A549 (cell line): ENCODE data around the gene MX2. TPM values are rescaled to one million over a fixed set of nuclear protein-coding genes. Genes with fewer than 3 reads are reported as not detected.

ENCODE experiments used
- ATAC-seq, 2 experiments: fragments of 200-7000 bp in 1 of 2; fragments of >200 bp in 1 of 2; cut with Nextera tagmentation in 1 of 2; cut with Tn5 transposase in 1 of 2; 3 replicates each; pipeline versions ENCODE4 v1.8.0 to v1.9.1; 2018 to 2020; ENCODE audit warnings: mild to moderate bottlenecking in 1 of 2, moderate library complexity in 1 of 2
- CTCF ChIA-PET: fragments of 300-600 bp; sonication (Branson Sonifier 250); formaldehyde crosslinking; extraction: SDS; loops from one replicate; lab custom pipeline; 2021; ENCODE audit warnings: antibody characterized with exemption, inconsistent platforms; lab: Yijun Ruan, JAX
- POLR2A ChIA-PET: fragments of 350-600 bp; formaldehyde crosslinking; extraction: SDS; loops from one replicate; lab custom pipeline; 2021; ENCODE audit warnings: antibody characterized with exemption, inconsistent platforms; lab: Yijun Ruan, JAX
- DNase-seq, 2 experiments: peaks; one replicate each; pipeline versions ENCODE4 v3.0.0 to v3.0.0-alpha.2; 2011 to 2016; ENCODE audit warnings: low read depth in 1 of 2, low spot score in 1 of 2
- FAIRE-seq: peaks from 2 replicates; lab custom pipeline; 2011; peaks lifted over from hg19 to GRCh38; lab: Jason Lieb, UNC
- H3K27ac ChIP-seq, 2 experiments: fragments of >200 bp; sonication (Bioruptor Twin); formaldehyde crosslinking; 3 replicates each; pipeline ENCODE4 v1.5.1; 2016 to 2017
- H3K4me1 ChIP-seq: fragments of >200 bp; sonication (Bioruptor Twin); formaldehyde crosslinking; 3 replicates; pipeline ENCODE4 v1.6.1; 2016
- H3K4me2 ChIP-seq: fragments of >200 bp; sonication (Bioruptor Twin); formaldehyde crosslinking; 3 replicates; pipeline ENCODE4 v1.6.1; 2016
- H3K4me3 ChIP-seq: fragments of >200 bp; sonication (Bioruptor Twin); formaldehyde crosslinking; 3 replicates; pipeline ENCODE4 v1.5.1; 2016
- H3K9me3 ChIP-seq: fragments of >200 bp; sonication (Bioruptor Twin); formaldehyde crosslinking; 3 replicates; pipeline ENCODE4 v1.6.1; 2016
- BHLHE40 ChIP-seq: IDR thresholded peaks from 2 replicates; pipeline ENCODE4 v1.6.1; 2012; ENCODE audit warnings: low read depth, low read length, inconsistent platforms
- CBX2 ChIP-seq: fragments of 200-600 bp; sonication (generic); IDR thresholded peaks from 2 replicates; pipeline ENCODE4 v1.6.1; 2016; ENCODE audit warnings: low read depth, mild to moderate bottlenecking, borderline replicate concordance
- CHD2 ChIP-seq: fragments of 150-350 bp; IDR thresholded peaks from 2 replicates; pipeline ENCODE4 v1.6.1; 2014; ENCODE audit warnings: low read length; ENCODE audit not compliant: partially characterized antibody
- EP300 ChIP-seq, 2 experiments: fragments of >200 bp; sonication (Bioruptor Twin); formaldehyde crosslinking; IDR thresholded peaks; 2 replicates in 1 of 2; 3 replicates in 1 of 2; pipeline ENCODE4 v1.6.1; 2016 to 2017
- ESRRA ChIP-seq: fragments of 150-350 bp; IDR thresholded peaks from 2 replicates; pipeline ENCODE4 v1.6.1; 2014; ENCODE audit warnings: mild to moderate bottlenecking, low read length, borderline replicate concordance
- GATA3 ChIP-seq: IDR thresholded peaks from 2 replicates; pipeline ENCODE4 v1.6.1; 2012; ENCODE audit warnings: borderline replicate concordance
- HOXA7 ChIP-seq: fragments of 250-450 bp; sonication (Bioruptor Pico); IDR thresholded peaks from 2 replicates; pipeline ENCODE4 v1.5.0; 2020; ENCODE audit warnings: mild to moderate bottlenecking, moderate library complexity
- HOXB13 ChIP-seq: fragments of 250-450 bp; sonication (Bioruptor Pico); IDR thresholded peaks from 2 replicates; pipeline ENCODE4 v1.5.0; 2020; ENCODE audit warnings: low read depth, mild to moderate bottlenecking, moderate library complexity
- HOXB5 ChIP-seq: fragments of 250-450 bp; sonication (Bioruptor Pico); IDR thresholded peaks from 2 replicates; pipeline ENCODE4 v1.5.0; 2020; ENCODE audit warnings: mild to moderate bottlenecking, moderate library complexity
- JUNB ChIP-seq: fragments of >200 bp; sonication (Bioruptor Twin); formaldehyde crosslinking; IDR thresholded peaks from 2 replicates; pipeline ENCODE4 v1.6.1; 2016
- MAZ ChIP-seq: fragments of 150-350 bp; IDR thresholded peaks from 2 replicates; pipeline ENCODE4 v1.6.1; 2014; ENCODE audit warnings: antibody characterized with exemption, low read depth, low read length, borderline replicate concordance
- NFE2L2 ChIP-seq: fragments of 150-350 bp; conservative IDR thresholded peaks from 2 replicates; pipeline ENCODE4 v1.6.1; 2014; ENCODE audit warnings: low read length
- POLR2A ChIP-seq: IDR thresholded peaks from 2 replicates; pipeline ENCODE4 v1.6.1; 2012; ENCODE audit warnings: mild to moderate bottlenecking, low read length
- POLR2AphosphoS2 ChIP-seq: conservative IDR thresholded peaks from 2 replicates; pipeline ENCODE4 v1.6.1; 2012; ENCODE audit warnings: low read length, improper control_type of control experiment, inconsistent platforms
- RARB ChIP-seq: fragments of 250-450 bp; sonication (Bioruptor Pico); IDR thresholded peaks from 2 replicates; pipeline ENCODE4 v1.8.0; 2021; ENCODE audit warnings: mild to moderate bottlenecking, moderate library complexity
- RCOR1 ChIP-seq: fragments of 150-350 bp; IDR thresholded peaks from 2 replicates; pipeline ENCODE4 v1.6.1; 2014; ENCODE audit warnings: antibody characterized with exemption, low read length, low read depth
- RFX5 ChIP-seq: fragments of 450-650 bp; IDR thresholded peaks from 2 replicates; pipeline ENCODE4 v1.7.1; 2014; ENCODE audit warnings: antibody characterized with exemption, mild to moderate bottlenecking, moderate library complexity
- TP53 ChIP-seq: fragments of 250-450 bp; sonication (Bioruptor Pico); IDR thresholded peaks from 2 replicates; pipeline ENCODE4 v1.5.0; 2021; ENCODE audit warnings: mild to moderate bottlenecking, moderate library complexity
- ZC3H11A ChIP-seq: fragments of 450-650 bp; IDR thresholded peaks from 2 replicates; pipeline ENCODE4 v1.6.1; 2014; ENCODE audit warnings: antibody characterized with exemption, mild to moderate bottlenecking
- ZFP36 ChIP-seq: fragments of 450-650 bp; IDR thresholded peaks from 2 replicates; pipeline ENCODE4 v1.6.1; 2014; ENCODE audit warnings: borderline replicate concordance; ENCODE audit not compliant: partially characterized antibody
- ZNF302 ChIP-seq: fragments of 250-450 bp; sonication (Bioruptor Pico); IDR thresholded peaks from 2 replicates; pipeline ENCODE4 v1.9.0; 2021; ENCODE audit warnings: inconsistent platforms, mild to moderate bottlenecking, moderate library complexity
- WGBS: methylation state at CpG from one replicate; pipeline ENCODE4 v1.1.6; 2017; ENCODE audit errors: missing lambda C conversion rate; 5-methylcytosine and 5-hydroxymethylcytosine counted together
- polyA plus RNA-seq, 4 experiments: library from polyadenylated mRNA; depleted of rRNA in 3 of 4; stranded (reverse); fragments of >200 nt; fragmentation: RNase III in 1 of 4; extraction: RNeasy Plus Mini Kit Qiagen cat#74134 plus additional on column Dnase treatment in 1 of 4; gene quantifications; 2 replicates in 3 of 4; 3 replicates in 1 of 4; pipeline ENCODE4 v1.2.3, GENCODE V29; 2011 to 2017
- TF ChIP-seq, protein P1 (sequence below): fragments of 250-450 bp; sonication (Bioruptor Pico); IDR thresholded peaks from 2 replicates; pipeline ENCODE4 v1.5.0; 2020; ENCODE audit warnings: low read depth, mild to moderate bottlenecking, moderate library complexity
- TF ChIP-seq, protein P2 (sequence below): fragments of 250-450 bp; sonication (Bioruptor Pico); IDR thresholded peaks from 2 replicates; pipeline ENCODE4 v1.5.0; 2021; ENCODE audit warnings: mild to moderate bottlenecking, moderate library complexity, borderline replicate concordance

The MX2 gene
- polyA plus RNA-seq, 2 of the 4 experiments (the other 2 are of a cell fraction), result not detected

- ChIA-PET CTCF (no interaction called here), POLR2A (no interaction called here)
- Histone ChIP-seq H3K27ac (no peak overlapping the region), H3K4me1 (no peaks in the 10 kb centered on the region), H3K4me3 (no peak overlapping the region), H3K4me2 (no peak overlapping the region)
- FAIRE-seq, result no peak
- no peak for ATAC-seq
- 39% methylated on average over 3 of the region's 3 CpGs for WGBS
- TF ChIP-seq GATA3 (no peak), ZFP36 (no peak), BHLHE40 (no peak), CBX2 (no peak), TP53 (CRISPR knock-in tag) (no peak), HOXB13 (CRISPR knock-in tag) (no peak), RCOR1 (no peak), ZNF302 (CRISPR knock-in tag) (no peak)
- TF ChIP-seq, protein P1, sequence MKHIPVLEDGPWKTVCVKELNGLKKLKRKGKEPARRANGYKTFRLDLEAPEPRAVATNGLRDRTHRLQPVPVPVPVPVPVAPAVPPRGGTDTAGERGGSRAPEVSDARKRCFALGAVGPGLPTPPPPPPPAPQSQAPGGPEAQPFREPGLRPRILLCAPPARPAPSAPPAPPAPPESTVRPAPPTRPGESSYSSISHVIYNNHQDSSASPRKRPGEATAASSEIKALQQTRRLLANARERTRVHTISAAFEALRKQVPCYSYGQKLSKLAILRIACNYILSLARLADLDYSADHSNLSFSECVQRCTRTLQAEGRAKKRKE (CRISPR knock-in tag), result no peak
- TF ChIP-seq, all 56 proteins: peak for 0
- no peak for DNase-seq
- no peaks in the 10 kb centered on the region for H3K9me3 ChIP-seq
These were observed 67.5 kb downstream of the MX2 start for GRCh38 chr21:41429305-41429704.

- ChIA-PET CTCF (no interaction called here), POLR2A (no interaction called here)
- Histone ChIP-seq H3K9me3 (no peaks in the 10 kb centered on the region), H3K4me2 (no peak overlapping the region), H3K4me3 (no peak overlapping the region), H3K27ac (no peak overlapping the region), H3K4me1 (no peaks in the 10 kb centered on the region)
- no peak for ATAC-seq
- no peak for FAIRE-seq
- no peak for TF ChIP-seq ZC3H11A
- TF ChIP-seq RFX5, result no peak
- no peak for TF ChIP-seq TP53 (CRISPR knock-in tag)
- no peak for TF ChIP-seq POLR2AphosphoS2
- TF ChIP-seq MAZ, result no peak
- TF ChIP-seq EP300 (IDR thresholded peaks at IDR 0.05), result no peak
- TF ChIP-seq GATA3, result no peak
- TF ChIP-seq HOXA7 (CRISPR knock-in tag), result no peak
- TF ChIP-seq NFE2L2, result no peak
- TF ChIP-seq, protein P1 (CRISPR knock-in tag), result no peak
- no peak for TF ChIP-seq HOXB5 (CRISPR knock-in tag)
- TF ChIP-seq CHD2, result no peak
- no peak for TF ChIP-seq JUNB
- TF ChIP-seq ZNF302 (CRISPR knock-in tag), result no peak
- TF ChIP-seq RARB, result no peak
- TF ChIP-seq, protein P2, sequence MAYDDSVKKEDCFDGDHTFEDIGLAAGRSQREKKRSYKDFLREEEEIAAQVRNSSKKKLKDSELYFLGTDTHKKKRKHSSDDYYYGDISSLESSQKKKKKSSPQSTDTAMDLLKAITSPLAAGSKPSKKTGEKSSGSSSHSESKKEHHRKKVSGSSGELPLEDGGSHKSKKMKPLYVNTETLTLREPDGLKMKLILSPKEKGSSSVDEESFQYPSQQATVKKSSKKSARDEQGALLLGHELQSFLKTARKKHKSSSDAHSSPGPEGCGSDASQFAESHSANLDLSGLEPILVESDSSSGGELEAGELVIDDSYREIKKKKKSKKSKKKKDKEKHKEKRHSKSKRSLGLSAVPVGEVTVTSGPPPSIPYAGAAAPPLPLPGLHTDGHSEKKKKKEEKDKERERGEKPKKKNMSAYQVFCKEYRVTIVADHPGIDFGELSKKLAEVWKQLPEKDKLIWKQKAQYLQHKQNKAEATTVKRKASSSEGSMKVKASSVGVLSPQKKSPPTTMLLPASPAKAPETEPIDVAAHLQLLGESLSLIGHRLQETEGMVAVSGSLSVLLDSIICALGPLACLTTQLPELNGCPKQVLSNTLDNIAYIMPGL (CRISPR knock-in tag), result no peak
- no peak for TF ChIP-seq POLR2A
- no peak for TF ChIP-seq ESRRA
- 20% methylated on average over 9 of the region's 9 CpGs for WGBS
- no peak for DNase-seq
These were observed 68.2 kb downstream of the MX2 start for GRCh38 chr21:41429925-41430491.
